D341Med (cell line): Measurements from ENCODE around the gene MLEC.

Experiments used
- DNase-seq: peaks from one replicate; pipeline ENCODE4 v3.0.0; 2012; ENCODE audit warnings: low spot score

MLEC gene

DNA sequence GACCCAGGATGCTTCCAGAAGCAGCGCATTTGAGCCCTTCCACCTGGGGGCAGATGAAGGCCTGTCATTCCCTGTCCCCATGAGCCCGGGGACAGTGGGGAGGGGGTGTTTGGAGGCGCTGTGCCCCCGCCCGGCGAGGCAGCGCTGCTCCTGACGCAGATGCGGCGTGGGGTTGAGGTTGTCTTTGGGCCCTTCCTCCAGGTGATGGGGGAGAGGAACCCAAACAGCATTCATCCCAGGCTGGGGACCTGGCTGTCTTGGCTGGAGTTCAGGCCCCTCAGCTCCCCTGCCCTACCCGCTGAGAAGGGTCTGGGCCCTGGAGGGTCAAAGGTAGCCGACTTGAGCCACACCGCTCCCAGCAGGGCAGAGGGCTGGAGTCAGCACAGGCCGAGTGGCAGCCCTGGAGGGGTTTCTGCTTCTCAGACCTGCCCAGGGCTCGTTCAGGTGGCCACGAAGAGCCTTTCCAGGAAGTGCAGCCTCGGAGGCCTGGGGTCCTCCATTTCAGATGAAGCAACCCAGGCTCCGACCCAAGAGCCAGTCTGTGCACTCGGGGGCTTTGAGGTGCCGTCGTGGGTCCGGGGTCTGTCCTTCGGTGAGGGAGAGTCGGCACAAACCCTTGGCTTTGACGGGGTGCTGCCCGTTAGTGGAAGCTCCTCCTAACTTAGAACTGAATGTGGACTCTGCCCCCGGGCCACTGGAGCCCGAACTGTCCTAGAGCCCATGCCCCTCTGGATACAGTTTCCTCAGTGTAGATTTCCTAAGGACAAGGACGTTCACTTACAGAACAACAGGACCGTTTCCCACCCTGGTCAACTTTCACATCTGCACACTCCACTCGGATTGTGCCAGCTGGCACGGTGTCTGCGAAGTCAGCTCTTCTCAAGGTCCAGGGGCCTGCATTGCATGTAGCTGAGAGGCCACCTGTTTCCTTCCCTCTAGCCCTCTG, 54.8 kb downstream of the MLEC start:
- no peak for DNase-seq

DNA sequence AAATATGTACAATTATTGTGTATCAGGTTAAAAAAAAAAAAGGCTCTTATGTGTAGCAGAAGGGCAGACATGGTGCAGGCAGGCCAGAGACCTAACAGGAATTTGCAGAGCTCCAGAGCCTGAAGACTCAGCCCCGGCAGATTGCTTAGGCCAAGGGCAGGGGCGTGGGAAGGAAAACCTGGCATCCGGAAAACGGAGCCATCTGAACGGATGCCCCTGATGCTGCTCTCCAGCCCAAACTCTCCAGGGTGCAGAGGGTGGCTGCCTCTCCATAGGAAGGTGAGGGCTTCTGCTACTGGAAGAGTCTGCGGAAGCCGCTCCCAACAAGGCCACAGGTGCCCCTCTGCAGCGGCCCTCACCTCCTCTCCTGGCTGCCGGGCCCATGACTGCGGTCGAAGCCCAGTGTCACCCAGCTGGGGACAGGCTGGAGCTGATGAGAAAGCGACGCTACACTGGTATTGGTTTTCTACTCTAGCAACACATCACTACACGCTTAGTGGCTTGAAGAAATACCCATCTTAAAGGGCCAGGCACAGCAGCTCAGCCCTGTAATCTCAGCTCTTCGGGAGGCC, 58.1 kb downstream of the MLEC start:
- no peak for DNase-seq

- no peak for DNase-seq
Measured at GRCh38 chr12:120748242-120748641, 61.3 kb downstream of the MLEC start.

DNA sequence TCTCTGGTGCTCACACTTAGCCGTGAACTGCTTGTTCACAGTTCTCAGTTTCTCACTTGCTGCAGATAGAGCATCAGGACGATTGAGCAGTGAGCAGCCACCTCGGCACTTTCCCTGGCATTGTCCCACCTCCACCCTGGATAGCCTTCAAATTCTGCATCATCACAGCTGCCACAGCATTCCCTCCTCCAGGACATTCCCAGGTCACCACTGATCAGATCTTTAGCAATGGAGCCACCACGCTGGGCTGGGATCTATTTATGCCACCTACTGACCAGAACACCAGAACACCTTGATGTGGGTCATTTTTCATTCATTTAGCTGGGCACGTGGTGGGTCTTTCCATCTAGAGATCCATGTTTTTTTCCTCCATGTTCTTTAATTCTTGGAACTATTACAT, 62.3 kb downstream of the MLEC start:
- no peak for DNase-seq

GRCh38 chr12:120750806-120751205, 63.9 kb downstream of the MLEC start:
- DNase-seq = no peak

GRCh38 chr12:120751389-120751788, 64.4 kb downstream of the MLEC start:
- DNase-seq = no peak
